Measurements from ENCODE around the gene MANBA.

- TF ChIP-seq ZNF302 (CRISPR knock-in tag; IDR thresholded peaks at IDR 0.05) (no peak), REST (IDR thresholded peaks at IDR 0.05) (no peak), CEBPB (IDR thresholded peaks at IDR 0.05) (no peak), EP300 (IDR thresholded peaks at IDR 0.05) (no peak), KDM1A (IDR thresholded peaks at IDR 0.05; ENCODE audit: low read depth) (no peak), NR3C1 (IDR thresholded peaks at IDR 0.05) (no peak)
- TF ChIP-seq, protein P1, sequence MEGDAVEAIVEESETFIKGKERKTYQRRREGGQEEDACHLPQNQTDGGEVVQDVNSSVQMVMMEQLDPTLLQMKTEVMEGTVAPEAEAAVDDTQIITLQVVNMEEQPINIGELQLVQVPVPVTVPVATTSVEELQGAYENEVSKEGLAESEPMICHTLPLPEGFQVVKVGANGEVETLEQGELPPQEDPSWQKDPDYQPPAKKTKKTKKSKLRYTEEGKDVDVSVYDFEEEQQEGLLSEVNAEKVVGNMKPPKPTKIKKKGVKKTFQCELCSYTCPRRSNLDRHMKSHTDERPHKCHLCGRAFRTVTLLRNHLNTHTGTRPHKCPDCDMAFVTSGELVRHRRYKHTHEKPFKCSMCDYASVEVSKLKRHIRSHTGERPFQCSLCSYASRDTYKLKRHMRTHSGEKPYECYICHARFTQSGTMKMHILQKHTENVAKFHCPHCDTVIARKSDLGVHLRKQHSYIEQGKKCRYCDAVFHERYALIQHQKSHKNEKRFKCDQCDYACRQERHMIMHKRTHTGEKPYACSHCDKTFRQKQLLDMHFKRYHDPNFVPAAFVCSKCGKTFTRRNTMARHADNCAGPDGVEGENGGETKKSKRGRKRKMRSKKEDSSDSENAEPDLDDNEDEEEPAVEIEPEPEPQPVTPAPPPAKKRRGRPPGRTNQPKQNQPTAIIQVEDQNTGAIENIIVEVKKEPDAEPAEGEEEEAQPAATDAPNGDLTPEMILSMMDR (IDR thresholded peaks at IDR 0.05), result no peak
Observed at GRCh38 chr4:102736636-102737549, 23.9 kb downstream of the MANBA start.

All from A549 (cell line).